ENCODE results near the gene CCL21. TPM values are rescaled to one million over a fixed set of nuclear protein-coding genes. Genes with fewer than 3 reads are reported as not detected.
"Not testable (repeated sequence)": the region's sequence is repeated elsewhere in the genome, so short reads cannot be mapped to it uniquely, and the experiment has no call there.

The CCL21 gene
- total and polyA plus RNA-seq, 3 donors from 2014 or later, result 1.7 to 76.3 (median 2.0) TPM

DNA sequence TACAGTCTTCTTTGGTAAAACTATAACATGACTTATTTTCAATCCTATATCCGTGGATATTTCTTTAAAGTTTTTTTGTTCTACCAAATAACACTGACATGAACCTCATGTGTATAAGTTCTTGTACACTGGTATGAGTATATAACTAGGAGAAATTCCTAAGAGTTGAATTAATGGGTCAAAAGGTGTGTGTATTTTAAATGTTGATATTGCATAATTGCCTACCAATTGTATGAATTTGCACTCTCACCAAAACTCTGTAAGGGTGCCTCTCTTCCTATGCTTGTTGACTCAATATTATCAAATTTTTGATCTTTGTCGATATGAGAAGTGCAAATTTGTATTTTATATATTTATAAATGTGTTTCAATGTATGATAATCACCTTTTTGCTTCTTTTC lies 22.9 kb upstream of the CCL21 start:
- no peak for TF ChIP-seq POLR2A (IDR thresholded peaks at IDR 0.05)
- no peak for TF ChIP-seq CTCF (IDR thresholded peaks at IDR 0.05)
- intact Hi-C loops (cut with DNase I; ENCODE audit: low total_unique reads), result no loop called here
- H3K4me3 ChIP-seq, result no peak overlapping the region
- H3K36me3 ChIP-seq (ENCODE audit: low read depth, missing control alignments), result no peaks in the 10 kb centered on the region
- 91 to 95% methylated on average over 2 of the region's 2 CpGs for WGBS, 2 donors
- no peak overlapping the region for H3K27ac ChIP-seq
- no peaks in the 10 kb centered on the region for H3K27me3 ChIP-seq
- H3K9me3 ChIP-seq, result no peaks in the 10 kb centered on the region
- no peaks in the 10 kb centered on the region for H3K4me1 ChIP-seq
- no peak for DNase-seq

GRCh38 chr9:34732478-34732877 lies 22.5 kb upstream of the CCL21 start:
- intact Hi-C loops (cut with DNase I; ENCODE audit: low total_unique reads), result no loop called here
- no peak for DNase-seq

DNA sequence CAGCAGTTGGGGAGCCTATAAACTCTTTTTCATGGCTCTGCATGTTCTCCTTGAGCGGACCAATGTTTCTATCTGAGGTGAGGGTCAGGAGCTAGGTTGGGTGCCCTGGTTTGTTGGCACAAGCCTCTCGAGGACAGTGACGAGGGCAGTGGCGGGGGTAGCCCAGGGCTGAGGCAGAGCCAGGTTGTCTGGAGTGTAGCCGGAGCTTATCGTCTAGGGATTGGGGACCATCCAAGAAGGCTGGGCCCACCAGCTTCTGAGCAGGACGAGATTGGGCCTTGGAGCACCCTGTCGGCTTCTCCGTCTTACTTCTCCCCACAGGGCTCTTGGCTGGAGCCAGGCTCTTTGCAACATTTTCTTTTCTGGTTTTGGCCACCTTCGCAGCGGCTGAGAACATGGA lies 13.2 kb upstream of the CCL21 start:
- peaks cover 4% of the 10 kb centered on the region for H3K4me1 ChIP-seq
- no peak for DNase-seq
- H3K27me3 ChIP-seq, result no peaks in the 10 kb centered on the region
- H3K4me3 ChIP-seq, result no peak overlapping the region
- H3K27ac ChIP-seq, result no peak overlapping the region
- H3K9me3 ChIP-seq, result no peaks in the 10 kb centered on the region
- TF ChIP-seq POLR2A (IDR thresholded peaks at IDR 0.05), result no peak
- TF ChIP-seq CTCF (IDR thresholded peaks at IDR 0.05), result no peak
- WGBS, 2 donors, result 41 to 75% methylated on average over 11 of the region's 11 CpGs
- no peaks in the 10 kb centered on the region for H3K36me3 ChIP-seq (ENCODE audit: low read depth, missing control alignments)
- intact Hi-C loops (cut with DNase I; ENCODE audit: low total_unique reads), result no loop called here

More at GRCh38 chr9:34732478-34732877, 22.5 kb upstream of the CCL21 start:
- TF ChIP-seq POLR2A (IDR thresholded peaks at IDR 0.05) (no peak), CTCF (IDR thresholded peaks at IDR 0.05) (no peak)
- no peak overlapping the region for H3K27ac ChIP-seq
- H3K4me3 ChIP-seq, result no peak overlapping the region
- no peaks in the 10 kb centered on the region for H3K27me3 ChIP-seq
- 93 to 100% methylated on average over 1 of the region's 1 CpG for WGBS, 2 donors
- H3K36me3 ChIP-seq (ENCODE audit: low read depth, missing control alignments), result no peaks in the 10 kb centered on the region
- no peaks in the 10 kb centered on the region for H3K4me1 ChIP-seq
- H3K9me3 ChIP-seq, result no peaks in the 10 kb centered on the region

- H3K4me1 ChIP-seq; H3K4me3 ChIP-seq; H3K36me3 ChIP-seq (ENCODE audit: low read depth, missing control alignments); DNase-seq; H3K27ac ChIP-seq; intact Hi-C loops (cut with DNase I; ENCODE audit: low total_unique reads); H3K27me3 ChIP-seq; H3K9me3 ChIP-seq: not testable (repeated sequence)
Measured at GRCh38 chr9:34719769-34720025, 9.8 kb upstream of the CCL21 start.

DNA sequence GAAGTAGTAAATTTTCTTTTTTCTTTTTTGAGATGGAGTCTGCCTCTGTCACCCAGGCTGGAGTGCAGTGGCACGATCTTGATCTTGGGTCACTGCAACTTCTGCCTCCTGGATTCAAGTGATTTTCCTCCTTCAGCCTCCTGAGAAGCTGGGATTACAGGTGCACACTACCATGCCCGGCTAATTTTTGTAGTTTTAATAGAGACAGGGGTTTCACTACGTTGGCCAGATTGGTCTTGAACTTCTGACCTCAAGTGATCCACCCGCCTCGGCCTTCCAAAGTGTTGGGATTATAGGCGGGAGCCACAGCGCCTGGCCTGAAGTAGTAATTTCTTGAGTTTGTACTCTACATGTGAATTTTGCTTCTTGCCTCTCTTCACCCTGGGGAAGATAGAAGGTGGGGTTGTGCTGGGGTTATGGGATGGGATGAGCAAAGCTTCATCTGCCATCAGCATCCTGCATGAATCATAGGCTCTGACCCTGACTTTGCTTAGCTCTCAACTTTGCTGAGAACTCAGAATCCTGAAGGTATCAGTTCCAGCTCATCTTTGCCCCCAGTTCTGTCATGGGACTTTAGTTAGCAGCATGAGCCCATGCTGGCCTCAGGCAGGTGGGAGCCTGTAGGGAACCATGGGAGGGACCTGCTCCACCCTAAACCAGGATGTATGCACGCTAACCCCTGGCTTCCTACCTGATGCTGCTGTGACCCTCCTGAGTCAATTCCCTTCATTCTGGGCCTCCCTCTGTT lies 9.3 kb upstream of the CCL21 start:
- TF ChIP-seq CTCF (IDR thresholded peaks at IDR 0.05) (no peak), POLR2A (IDR thresholded peaks at IDR 0.05) (no peak)
- WGBS, 2 donors, result 89 to 90% methylated on average over 8 of the region's 8 CpGs
- Histone ChIP-seq H3K4me1 (peaks cover 5% of the 10 kb centered on the region), H3K27me3 (no peaks in the 10 kb centered on the region), H3K9me3 (no peaks in the 10 kb centered on the region), H3K4me3 (no peak overlapping the region), H3K36me3 (ENCODE audit: low read depth, missing control alignments) (no peaks in the 10 kb centered on the region), H3K27ac (no peak overlapping the region)
- DNase-seq, result no peak
- intact Hi-C loops (cut with DNase I; ENCODE audit: low total_unique reads), result no loop called here
